ENCODE measurements around the gene RBP3. TPM values are rescaled to one million over a fixed set of nuclear protein-coding genes. Genes with fewer than 3 reads are reported as not detected.

The RBP3 gene
- total and polyA plus RNA-seq, 2 donors (not counting 3 experiments of a cell fraction or from before 2014, with no cell fraction given) = not detected

DNA sequence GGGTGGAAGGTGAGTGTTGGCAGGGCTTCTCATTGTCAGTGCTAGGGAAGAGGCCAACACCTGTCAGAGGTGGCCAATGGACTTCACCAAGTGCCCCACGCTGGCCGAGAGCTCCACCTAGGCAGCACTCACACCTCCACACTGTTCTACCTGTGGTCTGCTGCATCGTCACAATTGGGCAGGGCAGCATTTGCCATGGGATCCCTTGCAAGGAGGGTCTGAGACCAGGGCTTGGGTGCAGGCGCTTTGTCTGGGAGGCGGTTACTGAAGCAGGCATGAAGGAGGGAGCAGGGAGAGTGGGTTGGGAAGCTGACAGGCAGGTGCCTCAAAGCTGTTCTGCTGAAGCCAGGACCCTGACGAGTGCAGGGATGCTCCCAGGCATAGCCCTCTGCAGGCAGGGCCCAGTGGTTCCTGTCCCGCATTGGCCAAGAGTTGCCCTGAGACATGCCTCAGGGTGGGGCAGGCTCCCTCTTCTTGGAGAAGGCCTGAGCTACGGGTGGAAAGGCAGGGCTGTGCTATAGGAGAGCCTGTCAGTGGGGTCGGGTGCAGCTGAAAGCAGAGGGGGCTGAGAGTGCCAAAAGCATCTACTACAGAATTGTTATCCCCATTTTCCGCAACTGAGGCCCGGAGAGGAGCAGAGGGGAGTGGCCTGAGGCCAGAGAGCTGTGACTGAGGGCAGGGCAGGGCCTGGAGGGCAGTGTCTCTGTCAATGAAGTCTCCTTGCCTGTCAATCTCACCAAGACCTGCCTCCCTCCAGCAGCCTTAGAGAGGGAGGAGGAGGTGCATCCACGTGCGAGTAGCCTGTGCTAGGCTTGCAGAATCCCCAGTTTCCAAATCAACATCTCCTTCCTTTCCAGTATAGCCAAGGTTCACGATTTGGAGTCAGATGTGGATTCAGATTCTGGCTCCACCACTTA is 4.0 kb downstream of the RBP3 start:
- H3K9ac ChIP-seq (replicated peaks; ENCODE audit: extremely low read depth, insufficient read depth, low read length) = no peak overlapping the region
- BruUV-seq (replicated peaks) = no TSS peak
- POLR2A ChIA-PET = no interaction called here
- H2AFZ ChIP-seq (ENCODE audit: low read depth, low read length) = no peak overlapping the region
- H3K9me1 ChIP-seq (replicated peaks; ENCODE audit: control insufficient read depth, extremely low read depth, insufficient read depth, low read length) = no peaks in the 10 kb centered on the region
- no peak overlapping the region for H3K27ac ChIP-seq (ENCODE audit: insufficient read depth, low read depth, low read length)
- intact Hi-C loops (cut with micrococcal nuclease) (no loop called here), dilution Hi-C loops (cut with MboI; ENCODE audit: extremely low pct_ligation_motif_present, low sequenced_read_pairs) (no loop called here)
- FAIRE-seq (no peak), DNase-seq (ENCODE audit: low read depth, low spot score) (no peak)
- H3K4me3 ChIP-seq (replicated peaks in 1 of 3; ENCODE audit: insufficient read depth in 1 of 3, low read depth in 1 of 3, low read length in 3 of 3) = no peak overlapping the region
- no peaks in the 10 kb centered on the region for H3K36me3 ChIP-seq (ENCODE audit: control insufficient read depth in 2 of 2, extremely low read depth in 1 of 2, insufficient read depth in 2 of 2, low read length in 2 of 2)
- TF ChIP-seq MYC (IDR thresholded peaks at IDR 0.05; ENCODE audit: low read depth, low read length) = no peak
- TF ChIP-seq FOS (IDR thresholded peaks at IDR 0.05; ENCODE audit: borderline replicate concordance, insufficient read depth, low read length) = no peak
- TF ChIP-seq EZH2 (IDR thresholded peaks at IDR 0.05; ENCODE audit: borderline replicate concordance, low read depth, low read length, severe bottlenecking) = no peak
- H3K79me2 ChIP-seq (ENCODE audit: control insufficient read depth, insufficient read depth, low read length) = no peaks in the 10 kb centered on the region
- no peaks in the 10 kb centered on the region for H3K27me3 ChIP-seq (ENCODE audit: control insufficient read depth in 2 of 2, insufficient read depth in 2 of 2, low read length in 2 of 2)
- CTCF ChIA-PET = interaction anchor here (1.1 to 2.9 kb wide), 3 partner anchors 12 to 13 kb away, joined by 4 to 14 read pairs (median 5); no protein-coding TSS in a partner anchor
- no peaks in the 10 kb centered on the region for H3K4me1 ChIP-seq (ENCODE audit: control insufficient read depth, extremely low read depth, insufficient read depth, low read length)
- H4K20me1 ChIP-seq (replicated peaks; ENCODE audit: control insufficient read depth, extremely low read depth, insufficient read depth, low read length) = no peaks in the 10 kb centered on the region
- H3K4me2 ChIP-seq (ENCODE audit: insufficient read depth, low read length) = no peak overlapping the region
- no peaks in the 10 kb centered on the region for H3K9me3 ChIP-seq (replicated peaks; ENCODE audit: control insufficient read depth, insufficient read depth, low read length)

DNA sequence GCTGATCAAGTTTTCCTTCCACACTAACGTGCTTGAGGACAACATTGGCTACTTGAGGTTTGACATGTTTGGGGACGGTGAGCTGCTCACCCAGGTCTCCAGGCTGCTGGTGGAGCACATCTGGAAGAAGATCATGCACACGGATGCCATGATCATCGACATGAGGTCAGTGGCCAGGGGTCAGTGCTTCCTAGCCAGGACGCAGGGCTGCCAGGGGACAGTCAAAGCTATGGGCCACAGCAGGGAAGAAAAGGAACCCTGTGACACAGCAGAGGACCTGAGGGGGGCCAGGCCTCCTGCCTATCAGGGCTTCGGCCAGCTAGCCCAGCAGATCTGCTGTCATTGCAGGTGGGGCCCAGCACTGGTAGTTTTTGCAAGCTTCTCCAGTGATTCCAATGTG is 5.2 kb downstream of the RBP3 start:
- FAIRE-seq = no peak
- no peak overlapping the region for H3K4me3 ChIP-seq (replicated peaks in 1 of 3; ENCODE audit: insufficient read depth in 1 of 3, low read depth in 1 of 3, low read length in 3 of 3)
- intact Hi-C loops (cut with micrococcal nuclease) = no loop called here
- TF ChIP-seq, protein P1, sequence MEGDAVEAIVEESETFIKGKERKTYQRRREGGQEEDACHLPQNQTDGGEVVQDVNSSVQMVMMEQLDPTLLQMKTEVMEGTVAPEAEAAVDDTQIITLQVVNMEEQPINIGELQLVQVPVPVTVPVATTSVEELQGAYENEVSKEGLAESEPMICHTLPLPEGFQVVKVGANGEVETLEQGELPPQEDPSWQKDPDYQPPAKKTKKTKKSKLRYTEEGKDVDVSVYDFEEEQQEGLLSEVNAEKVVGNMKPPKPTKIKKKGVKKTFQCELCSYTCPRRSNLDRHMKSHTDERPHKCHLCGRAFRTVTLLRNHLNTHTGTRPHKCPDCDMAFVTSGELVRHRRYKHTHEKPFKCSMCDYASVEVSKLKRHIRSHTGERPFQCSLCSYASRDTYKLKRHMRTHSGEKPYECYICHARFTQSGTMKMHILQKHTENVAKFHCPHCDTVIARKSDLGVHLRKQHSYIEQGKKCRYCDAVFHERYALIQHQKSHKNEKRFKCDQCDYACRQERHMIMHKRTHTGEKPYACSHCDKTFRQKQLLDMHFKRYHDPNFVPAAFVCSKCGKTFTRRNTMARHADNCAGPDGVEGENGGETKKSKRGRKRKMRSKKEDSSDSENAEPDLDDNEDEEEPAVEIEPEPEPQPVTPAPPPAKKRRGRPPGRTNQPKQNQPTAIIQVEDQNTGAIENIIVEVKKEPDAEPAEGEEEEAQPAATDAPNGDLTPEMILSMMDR (IDR thresholded peaks at IDR 0.05; ENCODE audit: extremely low read depth in 1 of 2, insufficient read depth in 1 of 2, low read depth in 1 of 2, low read length in 2 of 2) = no peak
- TF ChIP-seq, protein P2, sequence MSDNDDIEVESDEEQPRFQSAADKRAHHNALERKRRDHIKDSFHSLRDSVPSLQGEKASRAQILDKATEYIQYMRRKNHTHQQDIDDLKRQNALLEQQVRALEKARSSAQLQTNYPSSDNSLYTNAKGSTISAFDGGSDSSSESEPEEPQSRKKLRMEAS (IDR thresholded peaks at IDR 0.05; ENCODE audit: insufficient read depth, insufficient read length) = no peak
- no peak for TF ChIP-seq EZH2 (IDR thresholded peaks at IDR 0.05; ENCODE audit: borderline replicate concordance, low read depth, low read length, severe bottlenecking)
- no peak for TF ChIP-seq POLR2AphosphoS5 (IDR thresholded peaks at IDR 0.05; ENCODE audit: insufficient read depth, low read depth, low read length)
- TF ChIP-seq FOS (IDR thresholded peaks at IDR 0.05; ENCODE audit: borderline replicate concordance, insufficient read depth, low read length) = no peak
- no peak for TF ChIP-seq POLR2A (IDR thresholded peaks at IDR 0.05; ENCODE audit: low read depth, low read length)
- TF ChIP-seq GATA2 (IDR thresholded peaks at IDR 0.05; ENCODE audit: insufficient read depth, insufficient read length, low read depth, low read length) = no peak
- TF ChIP-seq MYC (IDR thresholded peaks at IDR 0.05; ENCODE audit: low read depth, low read length) = no peak
- TF ChIP-seq JUN (IDR thresholded peaks at IDR 0.05; ENCODE audit: borderline replicate concordance, insufficient read depth, insufficient read length, low read depth) = no peak
- H3K4me1 ChIP-seq (ENCODE audit: control insufficient read depth, extremely low read depth, insufficient read depth, low read length) = no peaks in the 10 kb centered on the region
- ChIA-PET CTCF (interaction anchor here (2.1 to 2.9 kb wide), 2 partner anchors 12 to 13 kb away, joined by 5 to 14 read pairs; no protein-coding TSS in a partner anchor), POLR2A (no interaction called here)
- no peaks in the 10 kb centered on the region for H4K20me1 ChIP-seq (replicated peaks; ENCODE audit: control insufficient read depth, extremely low read depth, insufficient read depth, low read length)
- H3K9me3 ChIP-seq (replicated peaks; ENCODE audit: control insufficient read depth, insufficient read depth, low read length) = no peaks in the 10 kb centered on the region
- no peaks in the 10 kb centered on the region for H3K9me1 ChIP-seq (replicated peaks; ENCODE audit: control insufficient read depth, extremely low read depth, insufficient read depth, low read length)
- H3K27ac ChIP-seq (ENCODE audit: insufficient read depth, low read depth, low read length) = no peak overlapping the region
- H3K9ac ChIP-seq (replicated peaks; ENCODE audit: extremely low read depth, insufficient read depth, low read length) = no peak overlapping the region
- dilution Hi-C loops (cut with MboI; ENCODE audit: extremely low pct_ligation_motif_present, low sequenced_read_pairs) = no loop called here
- no peaks in the 10 kb centered on the region for H3K36me3 ChIP-seq (ENCODE audit: control insufficient read depth in 2 of 2, extremely low read depth in 1 of 2, insufficient read depth in 2 of 2, low read length in 2 of 2)
- no peaks in the 10 kb centered on the region for H3K27me3 ChIP-seq (ENCODE audit: control insufficient read depth in 2 of 2, insufficient read depth in 2 of 2, low read length in 2 of 2)
- H3K4me2 ChIP-seq (ENCODE audit: insufficient read depth, low read length) = no peak overlapping the region
- H3K79me2 ChIP-seq (ENCODE audit: control insufficient read depth, insufficient read depth, low read length) = no peaks in the 10 kb centered on the region
- DNase-seq (ENCODE audit: low read depth, low spot score) = no peak
- BruUV-seq (replicated peaks) = no TSS peak
- H2AFZ ChIP-seq (ENCODE audit: low read depth, low read length) = no peak overlapping the region

All from endothelial cell of umbilical vein (primary cell).